ENCODE data around the gene KLK11.

The KLK11 gene

GRCh38 chr19:51027126-51027806 is 850 bp upstream of the KLK11 start:
- no peak for DNase-seq

GRCh38 chr19:51025809-51026553 is 435 bp downstream of the KLK11 start:
- no peak for DNase-seq

- no peak for DNase-seq
Measured at GRCh38 chr19:51025401-51025800, 1.0 kb downstream of the KLK11 start.

GRCh38 chr19:51024924-51025323 is 1.5 kb downstream of the KLK11 start:
- DNase-seq: no peak

GRCh38 chr19:51023946-51024345 is 2.5 kb downstream of the KLK11 start:
- DNase-seq: no peak

- no peak for DNase-seq
Measured at GRCh38 chr19:51022526-51022925, 3.9 kb downstream of the KLK11 start.

- DNase-seq: no peak
Measured at GRCh38 chr19:51020988-51021651, 5.3 kb downstream of the KLK11 start.

GRCh38 chr19:51019544-51019925 is 6.9 kb downstream of the KLK11 start, which contains the start of gene KLK10:
Gene KLK10 (minus strand): TSS chr19:51019709. CDS start chr19:51019130, 579 bp downstream.
- no peak for DNase-seq

GRCh38 chr19:51018745-51019543 is 7.5 kb downstream of the KLK11 start:
- DNase-seq: no peak

GRCh38 chr19:51016798-51017683 is 9.4 kb downstream of the KLK11 start:
- DNase-seq: peak; percentile 82

GRCh38 chr19:51015691-51016267 is 10.6 kb downstream of the KLK11 start:
- DNase-seq: no peak

GRCh38 chr19:51014242-51014641 is 12.2 kb downstream of the KLK11 start:
- DNase-seq: no peak

GRCh38 chr19:51012661-51013190 is 13.7 kb downstream of the KLK11 start:
- no peak for DNase-seq

GRCh38 chr19:51010066-51010795 is 16.2 kb downstream of the KLK11 start:
- DNase-seq: no peak

GRCh38 chr19:51009061-51009891 is 17.1 kb downstream of the KLK11 start:
- DNase-seq: no peak

- no peak for DNase-seq
Measured at GRCh38 chr19:51007488-51007887, 18.9 kb downstream of the KLK11 start.

GRCh38 chr19:51006406-51006805 is 20.0 kb downstream of the KLK11 start:
- no peak for DNase-seq

- DNase-seq: no peak
Measured at GRCh38 chr19:51005248-51005647, 21.2 kb downstream of the KLK11 start.

- DNase-seq: no peak
Measured at GRCh38 chr19:51003316-51003715, 23.1 kb downstream of the KLK11 start.
